Large intestine (tissue), 3 donors: ENCODE measurements around the gene DCLK1. TPM values are rescaled to one million over a fixed set of nuclear protein-coding genes. Genes with fewer than 3 reads are reported as not detected.

Experiments
- DNase-seq, 2 donors: peaks; one replicate each; pipeline versions ENCODE4 v3.0.0 to v3.0.0-alpha.2; 2013
- H3K27ac ChIP-seq: one replicate; pipeline ENCODE4 v1.5.1; 2013; ENCODE audit warnings: low read length
- H3K27me3 ChIP-seq: 2 replicates; pipeline ENCODE4 v1.6.1; 2013; ENCODE audit warnings: low read length; ENCODE audit not compliant: control insufficient read depth, insufficient read depth
- H3K36me3 ChIP-seq: 2 replicates; pipeline ENCODE4 v1.6.1; 2013; ENCODE audit warnings: low read length; ENCODE audit not compliant: control insufficient read depth, insufficient read depth
- H3K4me1 ChIP-seq: one replicate; pipeline ENCODE4 v1.6.1; 2013; ENCODE audit warnings: low read length; ENCODE audit not compliant: control insufficient read depth, insufficient read depth
- H3K4me3 ChIP-seq: one replicate; pipeline ENCODE4 v1.5.1; 2013; ENCODE audit warnings: low read length
- H3K9me3 ChIP-seq: one replicate; pipeline ENCODE4 v1.6.1; 2013; ENCODE audit warnings: mild to moderate bottlenecking, low read depth, low read length, moderate library complexity; ENCODE audit not compliant: control insufficient read depth
- WGBS: methylation state at CpG from one replicate; pipeline ENCODE4 v1.1.5; 2013; ENCODE audit warnings: low lambda C conversion rate; ENCODE audit not compliant: insufficient coverage; 5-methylcytosine and 5-hydroxymethylcytosine counted together
- polyA plus RNA-seq: library from polyadenylated mRNA; unstranded; fragments of 120-200 nt; gene quantifications from one replicate; pipeline ENCODE4 v1.2.1, GENCODE V29; 2013

DCLK1 gene
- polyA plus RNA-seq, 1 donor: 12.2 TPM

DNA sequence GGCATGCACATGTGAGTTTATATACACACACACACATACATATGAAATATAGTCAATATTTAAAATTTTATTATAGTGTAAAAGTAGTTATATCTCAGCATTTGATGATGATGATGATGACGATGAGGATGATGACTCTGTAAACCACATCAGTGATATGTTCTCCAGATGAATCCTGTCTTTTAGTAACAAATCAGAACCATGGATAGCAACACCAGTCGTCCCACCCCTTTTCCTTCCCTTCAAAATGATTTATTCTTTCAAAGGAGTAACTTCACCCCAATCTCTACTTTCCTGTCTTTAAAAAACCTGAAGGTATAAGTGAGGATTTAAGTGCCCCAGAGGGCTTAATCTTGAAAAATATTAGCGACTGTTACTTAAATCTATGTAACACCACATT lies 74.1 kb downstream of the DCLK1 start:
- no peak for DNase-seq
- WGBS: 57% methylated on average over 1 of the region's 3 CpGs
- Histone ChIP-seq H3K27ac (no peak overlapping the region), H3K36me3 (no peaks in the 10 kb centered on the region), H3K27me3 (no peaks in the 10 kb centered on the region), H3K4me3 (no peak overlapping the region), H3K4me1 (no peaks in the 10 kb centered on the region), H3K9me3 (no peaks in the 10 kb centered on the region)

DNA sequence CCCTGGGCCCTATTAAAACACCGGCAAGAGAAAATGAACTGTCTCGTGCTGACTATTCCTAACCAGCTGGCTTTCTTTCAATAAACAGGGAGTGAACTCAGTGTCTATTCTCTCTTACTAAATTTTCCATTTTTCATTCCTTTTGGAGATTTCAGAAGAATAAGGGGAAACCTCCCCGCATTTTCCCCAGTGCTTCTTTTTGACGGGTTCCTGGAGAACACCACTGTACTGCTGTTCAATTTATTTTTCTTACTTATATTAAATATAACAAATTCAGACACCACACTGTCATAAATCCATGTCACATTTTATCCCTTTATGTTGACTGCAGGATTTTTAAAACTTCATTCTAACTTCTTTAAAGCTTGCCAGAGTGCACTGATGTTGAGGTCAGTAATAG lies 75.8 kb downstream of the DCLK1 start:
- H3K4me1 ChIP-seq: no peaks in the 10 kb centered on the region
- no peaks in the 10 kb centered on the region for H3K9me3 ChIP-seq
- H3K36me3 ChIP-seq: no peaks in the 10 kb centered on the region
- no peaks in the 10 kb centered on the region for H3K27me3 ChIP-seq
- DNase-seq: no peak
- no peak overlapping the region for H3K4me3 ChIP-seq
- no CpG with 5 or more reads among the region's 4 CpGs for WGBS
- H3K27ac ChIP-seq: no peak overlapping the region

DNA sequence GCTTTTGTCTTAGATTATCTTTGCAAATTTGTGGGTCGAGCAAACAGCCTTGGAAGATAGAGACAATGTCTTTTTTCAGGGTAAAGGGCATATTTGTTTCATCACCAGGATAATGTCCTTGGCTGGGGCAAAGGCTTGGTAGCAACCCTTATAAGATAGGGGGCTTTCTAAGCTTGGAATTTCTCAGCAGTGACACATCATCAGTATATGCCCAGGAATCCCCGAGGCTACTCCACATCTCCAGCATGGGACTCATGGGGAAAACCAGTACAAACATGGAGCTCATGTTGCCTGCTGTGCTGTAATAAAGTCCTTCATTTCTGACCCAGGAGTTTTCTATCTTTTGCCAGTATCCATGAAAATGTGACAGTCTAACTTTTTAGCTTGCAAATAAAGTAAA lies 77.1 kb downstream of the DCLK1 start:
- Histone ChIP-seq H3K9me3 (no peaks in the 10 kb centered on the region), H3K27me3 (no peaks in the 10 kb centered on the region), H3K4me3 (no peak overlapping the region), H3K36me3 (no peaks in the 10 kb centered on the region), H3K27ac (no peak overlapping the region), H3K4me1 (no peaks in the 10 kb centered on the region)
- no peak for DNase-seq
- 29% methylated on average over 1 of the region's 2 CpGs for WGBS

DNA sequence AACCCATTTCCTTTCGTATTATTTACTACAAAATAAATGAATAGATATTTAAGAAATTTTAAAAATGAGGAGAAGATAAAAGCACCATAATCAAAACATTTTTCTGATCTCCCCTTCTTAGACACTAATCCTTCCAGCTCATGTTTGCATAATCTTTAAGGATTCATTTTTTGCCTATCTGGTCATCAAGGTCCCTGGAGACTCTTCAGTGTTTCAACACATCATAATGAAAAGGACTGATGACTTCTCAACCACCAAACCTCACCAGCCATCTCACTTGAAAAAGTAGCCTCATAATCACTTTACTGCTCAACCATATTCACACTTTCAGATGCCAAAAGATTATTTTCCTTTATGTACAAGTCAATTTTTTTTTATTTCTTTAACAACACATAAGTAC lies 80.1 kb downstream of the DCLK1 start:
- DNase-seq: no peak
- Histone ChIP-seq H3K4me3 (no peak overlapping the region), H3K27ac (no peak overlapping the region), H3K27me3 (no peaks in the 10 kb centered on the region), H3K4me1 (no peaks in the 10 kb centered on the region), H3K36me3 (no peaks in the 10 kb centered on the region), H3K9me3 (no peaks in the 10 kb centered on the region)
- WGBS: 100% methylated on average over 1 of the region's 1 CpG

DNA sequence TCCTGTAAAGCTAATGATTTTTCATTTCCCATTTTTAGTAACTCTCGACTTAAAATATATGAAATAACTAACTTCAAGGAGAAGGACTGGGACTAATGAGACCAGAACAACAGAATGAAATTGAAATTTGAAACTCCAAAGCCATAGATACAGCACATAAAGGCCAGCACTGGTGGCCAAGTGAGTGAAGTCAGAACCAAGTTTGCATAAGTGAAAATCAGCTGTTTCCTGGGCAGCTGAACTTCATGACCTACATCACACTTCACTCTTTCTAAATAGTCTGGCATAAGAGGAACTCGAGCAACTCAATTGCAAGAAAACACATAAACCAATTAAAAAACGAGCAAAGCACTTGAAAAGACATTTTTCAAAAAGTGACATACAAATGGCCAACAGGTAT lies 84.5 kb downstream of the DCLK1 start:
- WGBS: no CpG with 5 or more reads among the region's 3 CpGs
- no peak for DNase-seq
- H3K36me3 ChIP-seq: no peaks in the 10 kb centered on the region

DNA sequence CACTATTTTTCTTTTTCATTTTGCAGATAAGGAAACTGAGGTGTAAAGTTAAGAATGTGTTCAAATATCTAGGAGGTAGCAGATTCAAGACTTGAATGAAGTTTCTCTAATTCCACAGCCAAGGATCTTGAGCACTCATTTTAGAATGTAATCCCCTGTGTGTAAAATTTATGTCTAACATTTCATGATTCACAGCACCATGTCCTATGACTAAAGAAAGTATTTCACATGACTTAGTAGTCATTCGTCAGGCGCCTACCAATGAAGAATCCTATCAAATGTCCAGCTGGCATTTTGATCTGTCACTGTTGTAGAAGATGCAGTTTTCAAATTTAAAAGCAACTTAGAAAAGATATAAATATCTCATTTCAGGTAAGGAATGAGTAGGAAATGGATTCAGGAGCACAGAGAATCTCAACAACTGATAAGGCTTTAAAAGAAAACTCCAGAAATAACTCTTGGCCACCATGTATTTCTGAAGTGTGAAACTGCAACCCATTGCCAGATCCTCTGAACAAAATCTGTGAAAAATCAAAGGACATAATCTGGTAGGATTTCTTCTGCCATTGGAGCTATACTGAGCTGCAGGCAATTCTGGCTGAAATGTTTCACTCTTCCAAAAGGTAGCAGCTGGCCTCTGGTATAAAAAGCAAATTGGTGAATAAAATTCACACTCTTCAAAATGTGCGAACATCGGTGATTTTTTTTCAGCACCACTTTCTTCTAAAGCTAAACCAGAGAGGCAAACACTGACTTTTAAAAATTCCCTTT lies 92.2 kb downstream of the DCLK1 start:
- H3K4me3 ChIP-seq: no peak overlapping the region
- 100% methylated on average over 2 of the region's 4 CpGs for WGBS

More for the DNA sequence above, 84.5 kb downstream of the DCLK1 start:
- Histone ChIP-seq H3K9me3 (no peaks in the 10 kb centered on the region), H3K4me3 (no peak overlapping the region), H3K27me3 (no peaks in the 10 kb centered on the region), H3K4me1 (no peaks in the 10 kb centered on the region), H3K27ac (no peak overlapping the region)

DNA sequence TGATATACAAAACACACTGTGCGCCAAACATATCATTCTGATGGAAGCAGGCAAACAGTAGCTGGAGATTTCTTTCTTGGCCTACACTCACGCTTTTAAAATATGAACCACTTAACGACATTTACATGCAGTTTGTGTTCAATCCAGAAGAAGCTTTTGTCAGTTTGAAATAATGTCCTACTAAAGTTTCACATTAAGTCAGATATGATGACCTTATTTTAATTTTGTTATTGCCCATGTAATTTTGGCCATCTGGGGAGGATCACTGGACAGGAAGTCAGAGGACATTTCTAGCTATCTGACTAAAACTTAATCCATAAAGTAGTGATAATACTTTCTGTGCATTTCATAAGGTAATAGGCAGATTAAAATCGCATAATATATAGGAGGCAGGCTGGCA lies 98.1 kb downstream of the DCLK1 start:
- Histone ChIP-seq H3K27me3 (no peaks in the 10 kb centered on the region), H3K4me1 (no peaks in the 10 kb centered on the region), H3K36me3 (no peaks in the 10 kb centered on the region), H3K9me3 (no peaks in the 10 kb centered on the region), H3K27ac (no peak overlapping the region), H3K4me3 (no peak overlapping the region)
- 93% methylated on average over 3 of the region's 4 CpGs for WGBS
- no peak for DNase-seq

More for the DNA sequence above, 92.2 kb downstream of the DCLK1 start:
- DNase-seq: no peak
- no peaks in the 10 kb centered on the region for H3K4me1 ChIP-seq
- H3K9me3 ChIP-seq: no peaks in the 10 kb centered on the region
- H3K27me3 ChIP-seq: no peaks in the 10 kb centered on the region
- H3K36me3 ChIP-seq: no peaks in the 10 kb centered on the region
- no peak overlapping the region for H3K27ac ChIP-seq

DNA sequence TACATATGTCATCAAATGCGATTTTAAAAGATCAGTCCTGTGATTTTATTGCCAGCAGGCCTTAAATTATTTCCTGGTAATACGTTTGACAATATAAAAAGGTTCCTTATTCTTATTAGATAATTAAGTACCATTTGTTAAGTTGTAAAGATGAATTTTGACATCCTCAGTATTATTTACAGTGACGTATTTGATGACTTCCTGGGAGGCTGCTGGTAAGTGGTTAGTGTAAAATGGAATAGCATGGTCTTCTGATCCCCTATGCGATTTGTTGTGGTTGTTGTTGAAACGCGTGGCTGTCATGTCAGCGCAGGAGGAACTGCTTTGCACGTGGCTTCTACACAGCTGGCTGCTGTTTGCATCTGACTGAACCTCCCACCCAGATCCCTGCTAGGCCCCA lies 99.7 kb downstream of the DCLK1 start:
- 79% methylated on average over 2 of the region's 8 CpGs for WGBS
- Histone ChIP-seq H3K36me3 (no peaks in the 10 kb centered on the region), H3K27me3 (no peaks in the 10 kb centered on the region), H3K27ac (no peak overlapping the region), H3K9me3 (no peaks in the 10 kb centered on the region), H3K4me1 (no peaks in the 10 kb centered on the region), H3K4me3 (no peak overlapping the region)
- no peak for DNase-seq

DNA sequence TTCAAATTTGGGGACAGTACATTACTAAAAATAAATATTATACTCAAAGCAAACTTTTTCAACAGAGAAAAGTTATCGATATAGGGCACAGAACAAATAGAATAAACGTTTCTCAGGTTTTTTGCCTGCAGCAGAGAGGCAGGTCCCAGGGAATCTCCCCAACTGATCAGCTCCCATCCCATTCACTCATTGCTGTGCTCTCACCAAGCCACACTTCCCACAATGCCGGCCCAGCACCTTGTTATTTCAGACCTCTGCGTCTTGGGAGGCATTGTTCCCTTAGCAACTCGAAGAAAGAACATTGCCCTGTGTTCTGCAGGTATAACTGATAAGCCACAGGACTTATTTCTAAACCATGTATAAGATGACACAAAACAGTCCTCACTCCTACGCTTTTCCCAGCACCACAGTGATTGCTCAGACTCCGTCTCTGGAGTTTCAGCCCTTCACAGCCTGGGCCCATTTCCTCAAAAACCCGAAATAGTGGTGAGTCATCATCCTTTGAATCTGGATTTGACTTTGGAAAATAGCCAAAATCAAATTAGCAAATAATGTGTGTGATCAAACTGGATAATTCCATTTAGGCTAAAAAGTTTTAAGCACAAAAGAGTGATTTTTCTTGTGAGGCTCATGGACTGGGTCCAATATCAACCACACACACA lies 100.4 kb downstream of the DCLK1 start:
- Histone ChIP-seq H3K27ac (no peak overlapping the region), H3K9me3 (no peaks in the 10 kb centered on the region), H3K27me3 (no peaks in the 10 kb centered on the region), H3K4me1 (no peaks in the 10 kb centered on the region), H3K36me3 (no peaks in the 10 kb centered on the region), H3K4me3 (no peak overlapping the region)
- WGBS: 100% methylated on average over 1 of the region's 8 CpGs
- DNase-seq: peak in 1 of 2 donors; percentile 7

DNA sequence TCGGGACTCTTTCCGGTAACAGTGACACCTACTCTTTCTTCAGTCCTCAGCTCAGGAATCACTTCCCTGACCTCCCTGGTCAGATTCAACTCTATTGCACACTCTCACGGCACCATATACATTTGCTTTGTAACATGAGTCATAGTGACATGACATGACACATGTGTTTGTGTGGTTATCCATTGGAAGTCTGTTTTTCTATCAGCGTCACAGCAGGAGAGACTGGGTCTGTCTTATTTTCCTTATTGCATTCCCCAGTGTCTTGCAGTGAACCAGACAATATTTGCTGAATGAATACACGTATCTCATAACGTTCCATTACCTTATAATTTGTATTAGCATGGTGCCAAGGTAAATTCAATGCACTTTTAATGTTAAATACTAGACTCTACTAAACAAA lies 102.0 kb downstream of the DCLK1 start:
- H3K9me3 ChIP-seq: no peaks in the 10 kb centered on the region
- H3K4me3 ChIP-seq: no peak overlapping the region
- no peaks in the 10 kb centered on the region for H3K4me1 ChIP-seq
- H3K27ac ChIP-seq: no peak overlapping the region
- WGBS: no CpG with 5 or more reads among the region's 6 CpGs
- no peaks in the 10 kb centered on the region for H3K27me3 ChIP-seq
- DNase-seq: no peak
- no peaks in the 10 kb centered on the region for H3K36me3 ChIP-seq
